PC-3 (cell line): ENCODE data around the gene PCBP1. TPM values are rescaled to one million over a fixed set of nuclear protein-coding genes. Genes with fewer than 3 reads are reported as not detected.

ENCODE experiments used
- ATAC-seq: fragments of 200-7000 bp; cut with Tn5 transposase; 2 replicates; pipeline ENCODE4 v1.9.1; 2020; ENCODE audit warnings: mild to moderate bottlenecking, moderate library complexity
- BruUV-seq: library from RNA; stranded (reverse); fragments of 400-500 nt; replicated peaks from 2 replicates; lab custom pipeline; 2021; lab: Mats Ljungman, UMichigan
- CTCF ChIA-PET: fragments of 300-600 bp; sonication (Branson Sonifier 250); formaldehyde crosslinking; loops from one replicate; lab custom pipeline; 2022; ENCODE audit warnings: antibody characterized with exemption; lab: Charles Lee
- POLR2A ChIA-PET: fragments of 300-600 bp; sonication (Branson Sonifier 250); formaldehyde crosslinking; loops from one replicate; lab custom pipeline; 2022; ENCODE audit warnings: antibody characterized with exemption; ENCODE audit not compliant: unreplicated experiment; lab: Charles Lee
- DNase-seq: peaks from one replicate; pipeline ENCODE4 v3.0.0-alpha.2; 2015
- H2AFZ ChIP-seq: fragments of 300-600 bp; sonication (generic); 2 replicates; pipeline ENCODE4 v1.6.0; 2016; ENCODE audit warnings: antibody characterized with exemption, low read length
- H3F3A ChIP-seq: fragments of 300-600 bp; sonication (generic); one replicate; pipeline ENCODE4 v1.6.0; 2017; ENCODE audit warnings: antibody characterized with exemption, low read length, control low read depth, mild to moderate bottlenecking; ENCODE audit not compliant: unreplicated experiment
- H3K27ac ChIP-seq: fragments of 300-600 bp; sonication (generic); 2 replicates; pipeline ENCODE4 v1.5.1; 2016; ENCODE audit warnings: mild to moderate bottlenecking, low read length
- H3K27me3 ChIP-seq: fragments of 300-600 bp; sonication (generic); 2 replicates; pipeline ENCODE4 v1.6.1; 2016; ENCODE audit warnings: low read length, mixed read lengths
- H3K36me3 ChIP-seq: fragments of 300-600 bp; sonication (generic); 2 replicates; pipeline ENCODE4 v1.6.1; 2016; ENCODE audit warnings: low read depth, mixed run types, low read length, mixed read lengths
- H3K4me1 ChIP-seq: fragments of 300-600 bp; sonication (generic); 2 replicates; pipeline ENCODE4 v1.5.1; 2016; ENCODE audit warnings: low read length; ENCODE audit not compliant: insufficient read depth
- H3K4me2 ChIP-seq: fragments of 300-600 bp; sonication (generic); 2 replicates; pipeline ENCODE4 v1.6.0; 2016; ENCODE audit warnings: low read length
- H3K4me3 ChIP-seq: fragments of 300-600 bp; sonication (generic); 2 replicates; pipeline ENCODE4 v1.5.1; 2016; ENCODE audit warnings: mild to moderate bottlenecking, low read length, mixed read lengths
- H3K79me2 ChIP-seq: fragments of 300-600 bp; sonication (generic); 2 replicates; pipeline ENCODE4 v1.6.1; 2017; ENCODE audit warnings: low read length, mixed read lengths
- H3K9ac ChIP-seq: fragments of 300-600 bp; sonication (generic); 2 replicates; pipeline ENCODE4 v1.6.0; 2016; ENCODE audit warnings: mild to moderate bottlenecking, low read length
- H3K9me2 ChIP-seq: fragments of 300-600 bp; sonication (generic); replicated peaks from 2 replicates; pipeline ENCODE4 v1.6.1; 2016; ENCODE audit warnings: mixed run types, low read length, mixed read lengths
- H3K9me3 ChIP-seq: fragments of 300-600 bp; sonication (generic); 2 replicates; pipeline ENCODE4 v1.6.1; 2016; ENCODE audit warnings: low read length, mixed read lengths
- H4K20me1 ChIP-seq: fragments of 300-600 bp; sonication (generic); 2 replicates; pipeline ENCODE4 v1.6.1; 2016; ENCODE audit warnings: low read length, mixed read lengths
- EZH2 ChIP-seq: fragments of 300-600 bp; sonication (generic); IDR thresholded peaks from one replicate; pipeline ENCODE4 v1.6.1; 2017; ENCODE audit warnings: antibody characterized with exemption, mild to moderate bottlenecking, low read length; ENCODE audit not compliant: unreplicated experiment
- EZH2phosphoT487 ChIP-seq: fragments of 300-600 bp; sonication (generic); IDR thresholded peaks from 2 replicates; pipeline ENCODE4 v1.6.1; 2018; ENCODE audit warnings: mild to moderate bottlenecking, antibody characterized with exemption, low read length, borderline replicate concordance
- intact Hi-C: fragments of 100-400 bp; cut with micrococcal nuclease; formaldehyde crosslinking; loops from 2 replicates; pipeline ENCODE4 v1.9.0; 2023
- total RNA-seq: library from RNA; depleted of rRNA; stranded (reverse); fragments of >200 nt; gene quantifications from 2 replicates; pipeline ENCODE4 v1.2.3, GENCODE V29; 2014
- TF ChIP-seq, protein P1 (sequence below): fragments of 300-600 bp; sonication (generic); conservative IDR thresholded peaks from 2 replicates; pipeline ENCODE4 v1.5.1; 2017; ENCODE audit warnings: antibody characterized with exemption, low read depth, mild to moderate bottlenecking, low read length

Gene PCBP1
- total RNA-seq, 1 experiment from 2014 or later, result 39.2 TPM

DNA sequence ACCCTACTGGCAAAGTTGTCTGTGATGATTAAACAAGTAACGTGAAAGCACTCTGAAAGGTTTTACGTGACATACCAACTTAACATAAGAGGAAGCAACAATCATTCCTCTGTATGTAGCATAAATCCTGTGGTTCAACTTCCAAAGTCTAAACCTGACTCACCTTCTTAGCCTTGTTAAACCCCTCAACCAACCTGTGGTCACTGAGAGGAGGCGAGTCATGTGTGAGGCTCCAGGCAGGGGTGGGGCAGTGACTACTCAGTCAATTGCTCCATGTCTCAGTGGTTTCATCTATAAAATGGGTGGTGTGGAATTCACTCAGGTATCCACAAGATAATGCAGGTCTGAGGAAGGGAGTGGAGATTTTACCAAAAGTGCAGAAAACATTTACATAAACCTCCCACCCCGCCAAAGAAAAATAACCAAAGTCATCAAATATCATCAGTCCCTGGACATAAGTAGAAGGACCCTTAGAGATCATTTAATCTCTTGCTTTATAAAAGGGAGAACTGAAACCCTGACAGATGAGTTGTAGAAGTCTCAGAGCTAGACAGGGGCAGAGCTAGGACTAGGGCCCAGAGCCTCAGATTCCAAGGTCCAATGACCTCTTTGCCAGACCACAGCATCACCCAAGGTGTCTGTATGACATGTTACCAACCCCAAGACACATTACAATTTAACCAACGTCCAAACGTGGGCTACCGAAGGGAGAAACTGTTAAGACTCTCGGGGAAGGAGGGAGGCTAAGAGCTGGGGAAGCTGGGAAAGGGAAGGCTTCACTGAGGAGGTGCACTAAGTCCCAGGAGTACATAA, 3.7 kb upstream of the PCBP1 start:
- intact Hi-C loops, result loop anchor here (1.0 to 5.0 kb wide), 3 partner anchors 59 to 168 kb away; partner anchors contain the start of gene MXD1
- H2AFZ ChIP-seq, result no peak overlapping the region
- H3F3A ChIP-seq, result peaks cover 15% of the 10 kb centered on the region
- H3K4me1 ChIP-seq, result peaks cover 44% of the 10 kb centered on the region
- peak overlapping the region; percentile 59 for H3K9ac ChIP-seq
- CTCF ChIA-PET, result no interaction called here
- TF ChIP-seq EZH2phosphoT487 (no peak), EZH2 (no peak)
- TF ChIP-seq, protein P1, sequence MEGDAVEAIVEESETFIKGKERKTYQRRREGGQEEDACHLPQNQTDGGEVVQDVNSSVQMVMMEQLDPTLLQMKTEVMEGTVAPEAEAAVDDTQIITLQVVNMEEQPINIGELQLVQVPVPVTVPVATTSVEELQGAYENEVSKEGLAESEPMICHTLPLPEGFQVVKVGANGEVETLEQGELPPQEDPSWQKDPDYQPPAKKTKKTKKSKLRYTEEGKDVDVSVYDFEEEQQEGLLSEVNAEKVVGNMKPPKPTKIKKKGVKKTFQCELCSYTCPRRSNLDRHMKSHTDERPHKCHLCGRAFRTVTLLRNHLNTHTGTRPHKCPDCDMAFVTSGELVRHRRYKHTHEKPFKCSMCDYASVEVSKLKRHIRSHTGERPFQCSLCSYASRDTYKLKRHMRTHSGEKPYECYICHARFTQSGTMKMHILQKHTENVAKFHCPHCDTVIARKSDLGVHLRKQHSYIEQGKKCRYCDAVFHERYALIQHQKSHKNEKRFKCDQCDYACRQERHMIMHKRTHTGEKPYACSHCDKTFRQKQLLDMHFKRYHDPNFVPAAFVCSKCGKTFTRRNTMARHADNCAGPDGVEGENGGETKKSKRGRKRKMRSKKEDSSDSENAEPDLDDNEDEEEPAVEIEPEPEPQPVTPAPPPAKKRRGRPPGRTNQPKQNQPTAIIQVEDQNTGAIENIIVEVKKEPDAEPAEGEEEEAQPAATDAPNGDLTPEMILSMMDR, result no peak
- no peaks in the 10 kb centered on the region for H3K27me3 ChIP-seq
- no peaks in the 10 kb centered on the region for H3K9me3 ChIP-seq
- peak overlapping the region; percentile 6; the same call in 1 of the 2 replicates for H3K4me3 ChIP-seq
- H3K36me3 ChIP-seq, result peaks cover 14% of the 10 kb centered on the region
- H3K9me2 ChIP-seq, result no peaks in the 10 kb centered on the region
- peak; percentile 96 for DNase-seq
- peak overlapping the region; percentile 98 for H3K4me2 ChIP-seq
- peaks cover 2% of the 10 kb centered on the region for H4K20me1 ChIP-seq
- peak; percentile 66 for ATAC-seq
- POLR2A ChIA-PET, result no interaction called here
- peaks cover 35% of the 10 kb centered on the region for H3K79me2 ChIP-seq
- H3K27ac ChIP-seq, result peak overlapping the region; percentile 100
- BruUV-seq, result no TSS peak

DNA sequence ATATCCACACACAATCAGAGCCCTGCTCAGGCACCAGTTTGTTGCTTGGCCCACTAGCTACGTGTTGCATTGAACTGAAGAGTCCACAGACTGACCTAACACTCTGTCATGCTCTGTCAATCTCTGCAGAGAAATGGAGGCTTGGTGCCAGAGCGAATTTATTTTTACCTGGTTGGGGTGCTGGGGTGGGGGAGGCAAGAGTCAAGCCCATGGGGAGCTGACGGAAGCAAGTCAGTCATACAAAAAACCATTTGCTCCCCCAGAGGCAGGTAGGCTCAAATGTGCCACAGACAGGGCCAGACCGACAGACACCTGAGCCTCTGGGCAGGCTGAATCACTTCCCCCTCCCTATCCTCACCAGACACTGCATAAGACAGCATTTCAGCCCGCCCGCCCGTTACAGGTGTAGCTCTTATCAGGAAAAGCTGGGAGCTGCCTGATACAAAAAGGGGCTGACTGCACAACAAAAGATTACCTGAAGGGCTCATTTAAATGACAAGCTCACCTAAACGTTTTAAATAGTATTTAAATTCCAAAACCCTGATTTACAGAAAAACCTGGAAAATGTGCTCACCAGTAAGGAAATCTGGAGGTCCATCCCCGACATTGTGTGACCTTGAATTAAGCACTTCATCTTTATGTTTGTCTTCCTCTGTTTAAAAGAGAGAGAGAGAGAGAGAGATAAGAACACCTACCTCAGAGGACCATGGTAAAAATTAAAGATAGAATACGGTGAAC, 2.1 kb upstream of the PCBP1 start:
- ChIA-PET POLR2A (interaction anchor here (0.6 to 0.8 kb wide), 3 partner anchors 14 to 169 kb away, joined by 4 to 20 read pairs (median 5); no protein-coding TSS in a partner anchor), CTCF (interaction anchor here (0.6 to 0.7 kb wide), 2 partner anchors 51 to 171 kb away, joined by 4 read pairs; no protein-coding TSS in a partner anchor)
- Histone ChIP-seq H3K9me2 (no peaks in the 10 kb centered on the region), H2AFZ (no peak overlapping the region), H3K9me3 (no peaks in the 10 kb centered on the region), H4K20me1 (peaks cover 10% of the 10 kb centered on the region), H3K27ac (peak overlapping the region; percentile 100), H3K4me1 (peaks cover 53% of the 10 kb centered on the region), H3K4me3 (peak overlapping the region; percentile 42), H3F3A (peaks cover 15% of the 10 kb centered on the region), H3K79me2 (peaks cover 51% of the 10 kb centered on the region), H3K36me3 (peaks cover 20% of the 10 kb centered on the region), H3K27me3 (no peaks in the 10 kb centered on the region), H3K9ac (0 out of 2 replicates have a peak overlapping the region, but pooled peaks have one; percentile 4), H3K4me2 (peak overlapping the region; percentile 98)
- DNase-seq, result peak; percentile 71
- intact Hi-C loops, result loop anchor here (5.0 kb wide), 2 partner anchors 37 to 153 kb away; no protein-coding TSS in a partner anchor
- peak; percentile 59 for ATAC-seq
- TF ChIP-seq EZH2phosphoT487 (no peak), EZH2 (no peak)
- TF ChIP-seq, protein P1, result no peak
- BruUV-seq, result no TSS peak
